ENCODE results near the gene HSPA4.
A peak's percentile ranks its signal among the peaks of the same experiment; 100 is the strongest.

Gene HSPA4

GRCh38 chr5:133051061-133051541 is 712 bp upstream of the HSPA4 start:
- H2BK15ac ChIP-seq (replicated peaks; ENCODE audit: low read depth), result no peak overlapping the region
- no peaks in the 10 kb centered on the region for H3K36me3 ChIP-seq (ENCODE audit: control insufficient read depth, insufficient read depth, low read length)
- H3K18ac ChIP-seq (ENCODE audit: low read length), result peak overlapping the region; percentile 98
- no peaks in the 10 kb centered on the region for H3K27me3 ChIP-seq (ENCODE audit: insufficient read depth, low read length, poor library complexity)
- H3K27ac ChIP-seq (ENCODE audit: low read depth, low read length), result peak overlapping the region; percentile 98
- H4K8ac ChIP-seq (ENCODE audit: low read depth, low read length), result peak overlapping the region; percentile 95
- H3K9ac ChIP-seq (ENCODE audit: low read length), result peak overlapping the region; percentile 89
- peaks cover 7% of the 10 kb centered on the region for H3K4me1 ChIP-seq (ENCODE audit: control insufficient read depth, low read depth, low read length)
- peaks cover 41% of the 10 kb centered on the region for H3K79me2 ChIP-seq (ENCODE audit: control insufficient read depth, insufficient read depth, low read length)
- peak overlapping the region; percentile 26 for H2BK5ac ChIP-seq (ENCODE audit: low read length)
- WGBS (ENCODE audit: extremely low coverage, insufficient coverage, low lambda C conversion rate), result no CpG with 5 or more reads among the region's 15 CpGs
- H3K4me3 ChIP-seq (ENCODE audit: low read length), result peak overlapping the region; percentile 89
- no peak for DNase-seq
- peak overlapping the region; percentile 99 for H3K4ac ChIP-seq (ENCODE audit: low read depth, low read length)
- H3K23ac ChIP-seq (ENCODE audit: low read length), result no peak overlapping the region
- peak overlapping the region; percentile 42 for H3K4me2 ChIP-seq (ENCODE audit: low read length)
- H3K79me1 ChIP-seq (ENCODE audit: low read length), result peaks cover 1% of the 10 kb centered on the region
- no peak overlapping the region for H2AK5ac ChIP-seq (ENCODE audit: low read length)
- H4K5ac ChIP-seq (ENCODE audit: low read length), result peak overlapping the region; percentile 22
- H2BK120ac ChIP-seq (ENCODE audit: low read depth, low read length), result peak overlapping the region; percentile 64
- H3K56ac ChIP-seq (ENCODE audit: low read length), result peak overlapping the region; percentile 90

- no peaks in the 10 kb centered on the region for H3K36me3 ChIP-seq (ENCODE audit: control insufficient read depth, insufficient read depth, low read length)
- H3K9ac ChIP-seq (ENCODE audit: low read length), result peak overlapping the region; percentile 97
- peak overlapping the region; percentile 60 for H3K4me3 ChIP-seq (ENCODE audit: low read length)
- no peak overlapping the region for H4K5ac ChIP-seq (ENCODE audit: low read length)
- peaks cover 7% of the 10 kb centered on the region for H3K4me1 ChIP-seq (ENCODE audit: control insufficient read depth, low read depth, low read length)
- H3K4me2 ChIP-seq (ENCODE audit: low read length), result peak overlapping the region; percentile 37
- H3K23ac ChIP-seq (ENCODE audit: low read length), result peak overlapping the region; percentile 92
- peaks cover 51% of the 10 kb centered on the region for H3K79me2 ChIP-seq (ENCODE audit: control insufficient read depth, insufficient read depth, low read length)
- H3K27me3 ChIP-seq (ENCODE audit: insufficient read depth, low read length, poor library complexity), result no peaks in the 10 kb centered on the region
- H2BK5ac ChIP-seq (ENCODE audit: low read length), result peak overlapping the region; percentile 74
- peak; percentile 71 for DNase-seq
- peak overlapping the region; percentile 74 for H3K4ac ChIP-seq (ENCODE audit: low read depth, low read length)
- H3K27ac ChIP-seq (ENCODE audit: low read depth, low read length), result peak overlapping the region; percentile 87
- no peak overlapping the region for H2AK5ac ChIP-seq (ENCODE audit: low read length)
- peaks cover 1% of the 10 kb centered on the region for H3K79me1 ChIP-seq (ENCODE audit: low read length)
- H2BK120ac ChIP-seq (ENCODE audit: low read depth, low read length), result no peak overlapping the region
- H3K18ac ChIP-seq (ENCODE audit: low read length), result peak overlapping the region; percentile 15
- no peak overlapping the region for H2BK15ac ChIP-seq (replicated peaks; ENCODE audit: low read depth)
- H4K8ac ChIP-seq (ENCODE audit: low read depth, low read length), result no peak overlapping the region
- H3K56ac ChIP-seq (ENCODE audit: low read length), result peak overlapping the region; percentile 99
- no CpG with 5 or more reads among the region's 59 CpGs for WGBS (ENCODE audit: extremely low coverage, insufficient coverage, low lambda C conversion rate)
Observed at GRCh38 chr5:133052317-133053175, 733 bp downstream of the HSPA4 start.

GRCh38 chr5:133053448-133053847 is 1.6 kb downstream of the HSPA4 start:
- no peak overlapping the region for H2BK120ac ChIP-seq (ENCODE audit: low read depth, low read length)
- H3K23ac ChIP-seq (ENCODE audit: low read length), result no peak overlapping the region
- H3K18ac ChIP-seq (ENCODE audit: low read length), result no peak overlapping the region
- peaks cover 7% of the 10 kb centered on the region for H3K4me1 ChIP-seq (ENCODE audit: control insufficient read depth, low read depth, low read length)
- peaks cover 60% of the 10 kb centered on the region for H3K79me2 ChIP-seq (ENCODE audit: control insufficient read depth, insufficient read depth, low read length)
- no peaks in the 10 kb centered on the region for H3K27me3 ChIP-seq (ENCODE audit: insufficient read depth, low read length, poor library complexity)
- H3K79me1 ChIP-seq (ENCODE audit: low read length), result peaks cover 3% of the 10 kb centered on the region
- no peak overlapping the region for H2AK5ac ChIP-seq (ENCODE audit: low read length)
- no peak overlapping the region for H3K4me3 ChIP-seq (ENCODE audit: low read length)
- no peak overlapping the region for H4K5ac ChIP-seq (ENCODE audit: low read length)
- H3K27ac ChIP-seq (ENCODE audit: low read depth, low read length), result no peak overlapping the region
- no CpG with 5 or more reads among the region's 15 CpGs for WGBS (ENCODE audit: extremely low coverage, insufficient coverage, low lambda C conversion rate)
- H2BK5ac ChIP-seq (ENCODE audit: low read length), result no peak overlapping the region
- H2BK15ac ChIP-seq (replicated peaks; ENCODE audit: low read depth), result no peak overlapping the region
- no peak overlapping the region for H3K4ac ChIP-seq (ENCODE audit: low read depth, low read length)
- DNase-seq, result no peak
- H4K8ac ChIP-seq (ENCODE audit: low read depth, low read length), result no peak overlapping the region
- peak overlapping the region; percentile 12 for H3K56ac ChIP-seq (ENCODE audit: low read length)
- no peaks in the 10 kb centered on the region for H3K36me3 ChIP-seq (ENCODE audit: control insufficient read depth, insufficient read depth, low read length)
- H3K4me2 ChIP-seq (ENCODE audit: low read length), result peak overlapping the region; percentile 4
- peak overlapping the region; percentile 31 for H3K9ac ChIP-seq (ENCODE audit: low read length)

GRCh38 chr5:133054697-133055471 is 3.1 kb downstream of the HSPA4 start:
- Histone ChIP-seq H2BK120ac (ENCODE audit: low read depth, low read length) (no peak overlapping the region), H3K18ac (ENCODE audit: low read length) (no peak overlapping the region), H2AK5ac (ENCODE audit: low read length) (no peak overlapping the region), H3K9ac (ENCODE audit: low read length) (no peak overlapping the region), H3K79me1 (ENCODE audit: low read length) (peaks cover 5% of the 10 kb centered on the region), H3K4ac (ENCODE audit: low read depth, low read length) (no peak overlapping the region), H3K27ac (ENCODE audit: low read depth, low read length) (no peak overlapping the region), H3K27me3 (ENCODE audit: insufficient read depth, low read length, poor library complexity) (no peaks in the 10 kb centered on the region), H2BK15ac (replicated peaks; ENCODE audit: low read depth) (no peak overlapping the region), H3K4me1 (ENCODE audit: control insufficient read depth, low read depth, low read length) (peaks cover 5% of the 10 kb centered on the region), H3K4me3 (ENCODE audit: low read length) (no peak overlapping the region), H3K4me2 (ENCODE audit: low read length) (no peak overlapping the region), H3K36me3 (ENCODE audit: control insufficient read depth, insufficient read depth, low read length) (no peaks in the 10 kb centered on the region), H3K56ac (ENCODE audit: low read length) (no peak overlapping the region), H2BK5ac (ENCODE audit: low read length) (no peak overlapping the region), H3K79me2 (ENCODE audit: control insufficient read depth, insufficient read depth, low read length) (peaks cover 71% of the 10 kb centered on the region), H3K23ac (ENCODE audit: low read length) (no peak overlapping the region), H4K8ac (ENCODE audit: low read depth, low read length) (no peak overlapping the region), H4K5ac (ENCODE audit: low read length) (no peak overlapping the region)
- no CpG with 5 or more reads among the region's 7 CpGs for WGBS (ENCODE audit: extremely low coverage, insufficient coverage, low lambda C conversion rate)
- no peak for DNase-seq

- no peak overlapping the region for H3K4me3 ChIP-seq (ENCODE audit: low read length)
- H3K79me1 ChIP-seq (ENCODE audit: low read length), result peaks cover 5% of the 10 kb centered on the region
- no peak overlapping the region for H3K27ac ChIP-seq (ENCODE audit: low read depth, low read length)
- H3K4me1 ChIP-seq (ENCODE audit: control insufficient read depth, low read depth, low read length), result no peaks in the 10 kb centered on the region
- H3K18ac ChIP-seq (ENCODE audit: low read length), result no peak overlapping the region
- no peak overlapping the region for H3K4ac ChIP-seq (ENCODE audit: low read depth, low read length)
- no CpG with 5 or more reads among the region's 1 CpG for WGBS (ENCODE audit: extremely low coverage, insufficient coverage, low lambda C conversion rate)
- H2AK5ac ChIP-seq (ENCODE audit: low read length), result no peak overlapping the region
- no peak overlapping the region for H3K23ac ChIP-seq (ENCODE audit: low read length)
- H2BK15ac ChIP-seq (replicated peaks; ENCODE audit: low read depth), result no peak overlapping the region
- peaks cover 87% of the 10 kb centered on the region for H3K79me2 ChIP-seq (ENCODE audit: control insufficient read depth, insufficient read depth, low read length)
- H4K8ac ChIP-seq (ENCODE audit: low read depth, low read length), result no peak overlapping the region
- H3K9ac ChIP-seq (ENCODE audit: low read length), result no peak overlapping the region
- H2BK120ac ChIP-seq (ENCODE audit: low read depth, low read length), result no peak overlapping the region
- no peak overlapping the region for H2BK5ac ChIP-seq (ENCODE audit: low read length)
- no peak overlapping the region for H4K5ac ChIP-seq (ENCODE audit: low read length)
- H3K56ac ChIP-seq (ENCODE audit: low read length), result no peak overlapping the region
- no peak overlapping the region for H3K4me2 ChIP-seq (ENCODE audit: low read length)
- no peak for DNase-seq
- H3K27me3 ChIP-seq (ENCODE audit: insufficient read depth, low read length, poor library complexity), result no peaks in the 10 kb centered on the region
- no peaks in the 10 kb centered on the region for H3K36me3 ChIP-seq (ENCODE audit: control insufficient read depth, insufficient read depth, low read length)
Observed at GRCh38 chr5:133056891-133057290, 5.1 kb downstream of the HSPA4 start.

Data from mesendoderm (in vitro differentiated cells).